CD4-positive, alpha-beta T cell treated with Interleukin-12 subunit alpha and Interleukin-12 subunit beta, for 1 hour (primary cell): ENCODE data around the gene TMPRSS9.
"Not testable (repeated sequence)": the region's sequence is repeated elsewhere in the genome, so short reads cannot be mapped to it uniquely, and the experiment has no call there.

ENCODE experiments used
- DNase-seq: peaks from one replicate; pipeline ENCODE4 v3.0.0-alpha.2; 2020

The TMPRSS9 gene

GRCh38 chr19:2464389-2464788 lies 104.3 kb downstream of the TMPRSS9 start:
- no peak for DNase-seq

- no peak for DNase-seq
These were observed 108.5 kb downstream of the TMPRSS9 start for GRCh38 chr19:2468596-2468995.

GRCh38 chr19:2469102-2469914 lies 109.2 kb downstream of the TMPRSS9 start:
- DNase-seq, result no peak

- not testable (repeated sequence) for DNase-seq
These were observed 109.8 kb downstream of the TMPRSS9 start for GRCh38 chr19:2469915-2470200.

- peak; percentile 88 for DNase-seq
These were observed 114.4 kb downstream of the TMPRSS9 start for GRCh38 chr19:2474232-2475017.

DNA sequence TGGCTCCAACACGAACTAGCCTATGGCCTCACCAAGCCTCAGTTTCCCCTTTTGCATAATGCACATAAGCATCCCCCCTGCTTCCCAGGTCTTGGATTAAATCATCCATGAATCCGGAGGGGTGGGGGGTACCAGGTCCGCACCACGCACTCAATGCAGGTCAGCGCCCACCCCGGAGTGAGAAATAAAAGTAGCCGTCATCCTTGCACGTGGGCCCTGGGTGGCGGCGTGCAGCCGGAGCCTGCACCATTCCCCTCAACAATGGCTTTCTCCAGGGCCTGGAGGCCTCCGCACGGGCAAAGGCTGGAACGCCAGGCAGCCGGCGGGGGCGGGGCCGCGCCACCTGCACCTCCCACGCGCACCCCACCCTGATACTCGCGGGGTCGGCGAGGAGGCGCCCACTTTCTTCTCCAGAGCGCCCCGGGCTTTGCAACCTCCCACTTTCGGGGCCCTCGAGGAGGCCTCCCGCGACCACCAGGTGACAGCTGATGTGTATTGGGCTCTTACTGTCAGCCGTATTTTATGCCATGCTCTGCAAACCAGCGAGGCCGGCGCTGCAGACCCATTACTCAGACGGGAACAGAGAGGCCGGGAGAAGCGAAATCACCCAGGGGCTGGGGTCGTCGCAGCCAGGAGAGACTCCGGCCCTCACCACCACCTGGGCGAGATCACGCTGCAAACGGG lies 115.1 kb downstream of the TMPRSS9 start:
- DNase-seq, result peak; percentile 58
